Aorta (tissue), 5 donors: ENCODE data around the gene HOXD4. TPM values are rescaled to one million over a fixed set of nuclear protein-coding genes. Genes with fewer than 3 reads are reported as not detected.

ENCODE experiments used
- ATAC-seq: fragments of 200-7000 bp; cut with Tn5 transposase; one replicate; pipeline ENCODE4 v1.9.1; 2022; ENCODE audit warnings: moderate library complexity; ENCODE audit not compliant: low FRiP score
- DNase-seq, 2 donors: peaks; one replicate each; pipeline ENCODE4 v3.0.0-alpha.2; 2020
- H3K27ac ChIP-seq, 2 donors: one replicate each; pipeline ENCODE4 v1.5.1; 2013; ENCODE audit warnings: low read length in 2 of 2, mild to moderate bottlenecking in 2 of 2, moderate library complexity in 2 of 2, control low read depth in 1 of 2, inconsistent platforms in 1 of 2, low read depth in 1 of 2
- H3K27me3 ChIP-seq, 2 donors: one replicate each; pipeline ENCODE4 v1.6.1; 2013; ENCODE audit warnings: control low read depth in 1 of 2, low read length in 1 of 2, mild to moderate bottlenecking in 1 of 2, moderate library complexity in 1 of 2; ENCODE audit not compliant: insufficient read depth in 2 of 2, control insufficient read depth in 1 of 2
- H3K36me3 ChIP-seq, 2 donors: one replicate each; pipeline ENCODE4 v1.6.1; 2013; ENCODE audit warnings: control low read depth in 1 of 2, low read length in 1 of 2, mild to moderate bottlenecking in 1 of 2; ENCODE audit not compliant: insufficient read depth in 2 of 2, control insufficient read depth in 1 of 2
- H3K4me1 ChIP-seq, 2 donors: one replicate each; pipeline ENCODE4 v1.6.1; 2013; ENCODE audit warnings: low read length in 2 of 2, control low read depth in 1 of 2, mild to moderate bottlenecking in 1 of 2, moderate library complexity in 1 of 2; ENCODE audit not compliant: insufficient read depth in 2 of 2, control insufficient read depth in 1 of 2
- H3K4me3 ChIP-seq, 2 donors: one replicate each; pipeline ENCODE4 v1.5.1; 2013; ENCODE audit warnings: low read length in 2 of 2, control low read depth in 1 of 2, mild to moderate bottlenecking in 1 of 2
- H3K9me3 ChIP-seq: one replicate; pipeline ENCODE4 v1.6.1; 2013; ENCODE audit warnings: mild to moderate bottlenecking, low read length; ENCODE audit not compliant: control insufficient read depth
- WGBS, 2 donors: extraction: QIAGEN DNeasy Blood & Tissue Kit; methylation state at CpG; one replicate each; pipeline ENCODE4 v1.1.7; 2013; 5-methylcytosine and 5-hydroxymethylcytosine counted together
- intact Hi-C, 2 donors: fragments of 100-400 bp; cut with DNase I; formaldehyde crosslinking; loops; one replicate each; pipeline versions ENCODE4 v1.14.2 to v1.15.0; 2022
- polyA plus RNA-seq, 2 donors: library from polyadenylated mRNA; stranded (reverse); fragments of 200-250 nt; gene quantifications; one replicate each; pipeline ENCODE4 v1.2.3, GENCODE V29; 2013
- total RNA-seq, 2 donors: library from RNA; stranded (reverse); fragmentation: NEBNext Ultra II Directional; extraction: Animal tissue kit (Norgen Biotek cat#: 25700); gene quantifications; one replicate each; pipeline ENCODE4 v1.2.1, GENCODE V29; 2021
- donor health status: healthy with polysubstance abuse.
- donor health status: Bipolar disorder and iron deficiency.
- donor health status: DM: no; HTN: no; CAD: no.
- donor health status: DM: no; HTN: no; CAD: no.
- donor health status: DM: yes; HTN: yes; CAD: no.

Gene HOXD4
- total and polyA plus RNA-seq, 4 donors, result 7.7 to 9.8 (median 7.7) TPM; not detected in 1

- Histone ChIP-seq H3K9me3 (no peaks in the 10 kb centered on the region), H3K27ac (no peak overlapping the region), H3K36me3 (no peaks in the 10 kb centered on the region), H3K4me1 (no peaks in the 10 kb centered on the region), H3K4me3 (no peak overlapping the region), H3K27me3 (peaks cover 0 to 7% of the 10 kb centered on the region in 2 donors)
- DNase-seq, result peak in 1 of 2 donors; percentile 24
- WGBS, 2 donors, result 21 to 24% methylated on average over 25 of the region's 25 CpGs
- ATAC-seq, result peak; percentile 3
- intact Hi-C loops, result no loop called here
Observed at GRCh38 chr2:176105730-176106580, 45.4 kb upstream of the HOXD4 start.

- WGBS, 2 donors, result 3% methylated on average over 80 to 85 of the region's 85 CpGs
- Histone ChIP-seq H3K36me3 (no peaks in the 10 kb centered on the region), H3K27ac (no peak within 1 kb of the TSS), H3K9me3 (no peaks in the 10 kb centered on the region), H3K4me3 (peak within 1 kb of the TSS in 1 of 2 donors; percentile 25), H3K4me1 (no peaks in the 10 kb centered on the region), H3K27me3 (peaks cover 0 to 7% of the 10 kb centered on the region in 2 donors)
- intact Hi-C loops, result no loop called here
- ATAC-seq (no peak), DNase-seq (peak; percentile 30 to 83)
Observed at GRCh38 chr2:176106581-176107539, 44.5 kb upstream of the HOXD4 start, which contains the start of gene HOXD11. Gene HOXD11 (plus strand): TSS chr2:176107280. CDS start chr2:176107356, 76 bp downstream.

GRCh38 chr2:176107731-176108181, 43.6 kb upstream of the HOXD4 start:
- no peak overlapping the region for H3K27ac ChIP-seq
- H3K36me3 ChIP-seq, result no peaks in the 10 kb centered on the region
- DNase-seq (no peak), ATAC-seq (no peak)
- no peaks in the 10 kb centered on the region for H3K9me3 ChIP-seq
- intact Hi-C loops, result no loop called here
- H3K4me1 ChIP-seq, result no peaks in the 10 kb centered on the region
- peaks cover 0 to 7% of the 10 kb centered on the region in 2 donors for H3K27me3 ChIP-seq
- no peak overlapping the region for H3K4me3 ChIP-seq
- WGBS, 2 donors, result 2 to 3% methylated on average over 56 to 59 of the region's 59 CpGs

- Histone ChIP-seq H3K4me1 (no peaks in the 10 kb centered on the region), H3K36me3 (no peaks in the 10 kb centered on the region), H3K27ac (no peak overlapping the region), H3K9me3 (no peaks in the 10 kb centered on the region), H3K4me3 (no peak overlapping the region), H3K27me3 (peaks cover 0 to 6% of the 10 kb centered on the region in 2 donors)
- intact Hi-C loops, result no loop called here
- DNase-seq (no peak), ATAC-seq (no peak)
- WGBS, 2 donors, result 16 to 19% methylated on average over 26 of the region's 26 CpGs
Observed at GRCh38 chr2:176109192-176109901, 42.0 kb upstream of the HOXD4 start.

GRCh38 chr2:176109946-176110345, 41.4 kb upstream of the HOXD4 start:
- Histone ChIP-seq H3K9me3 (no peaks in the 10 kb centered on the region), H3K4me1 (no peaks in the 10 kb centered on the region)
- intact Hi-C loops, result no loop called here

GRCh38 chr2:176110415-176111308, 40.7 kb upstream of the HOXD4 start:
- Histone ChIP-seq H3K27me3 (peaks cover 0 to 2% of the 10 kb centered on the region in 2 donors), H3K4me1 (no peaks in the 10 kb centered on the region), H3K36me3 (no peaks in the 10 kb centered on the region), H3K9me3 (no peaks in the 10 kb centered on the region), H3K4me3 (no peak overlapping the region), H3K27ac (no peak overlapping the region)
- DNase-seq (no peak), ATAC-seq (no peak)
- intact Hi-C loops, result no loop called here
- 22 to 23% methylated on average over 7 of the region's 7 CpGs for WGBS, 2 donors

More at GRCh38 chr2:176109946-176110345, 41.4 kb upstream of the HOXD4 start:
- WGBS, 2 donors, result 28 to 30% methylated on average over 4 of the region's 4 CpGs
- Histone ChIP-seq H3K36me3 (no peaks in the 10 kb centered on the region), H3K4me3 (no peak overlapping the region), H3K27ac (no peak overlapping the region), H3K27me3 (peaks cover 0 to 2% of the 10 kb centered on the region in 2 donors)
- DNase-seq (no peak), ATAC-seq (no peak)

- no peak overlapping the region for H3K4me3 ChIP-seq
- no peak for ATAC-seq
- no peak for DNase-seq
- no peaks in the 10 kb centered on the region for H3K9me3 ChIP-seq
- H3K27me3 ChIP-seq, result peaks cover 0 to 2% of the 10 kb centered on the region in 2 donors
- H3K36me3 ChIP-seq, result no peaks in the 10 kb centered on the region
- intact Hi-C loops, result no loop called here
- no peak overlapping the region for H3K27ac ChIP-seq
- no peaks in the 10 kb centered on the region for H3K4me1 ChIP-seq
- WGBS, 2 donors, result 7 to 10% methylated on average over 16 of the region's 16 CpGs
Observed at GRCh38 chr2:176111309-176111663, 40.1 kb upstream of the HOXD4 start.
